ENCODE data around the gene CORO1C. TPM values are rescaled to one million over a fixed set of nuclear protein-coding genes. Genes with fewer than 3 reads are reported as not detected.

The CORO1C gene
- total RNA-seq, 2 experiments from 2014 or later = 66.3 to 69.2 TPM

DNA sequence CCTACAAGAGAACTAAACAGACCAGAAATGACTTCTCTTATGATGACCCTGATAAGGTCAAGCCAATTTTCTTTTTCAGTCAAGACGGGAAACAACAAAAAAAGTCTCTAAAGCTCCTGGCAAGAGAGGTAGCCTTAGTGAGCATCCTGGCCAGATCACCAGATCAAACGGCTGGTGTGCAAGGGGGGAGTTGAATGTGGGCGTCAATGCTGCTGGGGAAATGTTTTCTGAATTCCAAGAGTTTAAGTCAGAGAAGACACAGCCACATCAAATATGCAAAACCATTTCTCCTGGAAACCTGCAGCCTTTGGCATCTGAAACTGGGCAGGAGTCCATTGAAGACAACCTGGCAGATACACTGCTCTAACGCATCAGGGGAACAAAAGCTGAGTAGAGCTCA is 81.6 kb downstream of the CORO1C start:
- DNase-seq (no peak), ATAC-seq (no peak)
- H3K4me1 Mint-ChIP-seq (ENCODE audit: low read depth) = peaks cover 31% of the 10 kb centered on the region
- H3K9me3 Mint-ChIP-seq (ENCODE audit: insufficient read depth) = no peaks in the 10 kb centered on the region
- POLR2A ChIA-PET = no interaction called here
- H3K27ac Mint-ChIP-seq = peak overlapping the region; percentile 13
- CTCF ChIA-PET = interaction anchor here (0.9 to 2.2 kb wide), 3 partner anchors 15 to 32 kb away, joined by 6 to 7 read pairs (median 7); partner anchors contain the start of gene SELPLG
- no peaks in the 10 kb centered on the region for H3K27me3 Mint-ChIP-seq (ENCODE audit: low read depth)
- H3K4me3 Mint-ChIP-seq = no peak overlapping the region
- H3K36me3 Mint-ChIP-seq (ENCODE audit: low read depth) = peaks cover 37% of the 10 kb centered on the region

DNA sequence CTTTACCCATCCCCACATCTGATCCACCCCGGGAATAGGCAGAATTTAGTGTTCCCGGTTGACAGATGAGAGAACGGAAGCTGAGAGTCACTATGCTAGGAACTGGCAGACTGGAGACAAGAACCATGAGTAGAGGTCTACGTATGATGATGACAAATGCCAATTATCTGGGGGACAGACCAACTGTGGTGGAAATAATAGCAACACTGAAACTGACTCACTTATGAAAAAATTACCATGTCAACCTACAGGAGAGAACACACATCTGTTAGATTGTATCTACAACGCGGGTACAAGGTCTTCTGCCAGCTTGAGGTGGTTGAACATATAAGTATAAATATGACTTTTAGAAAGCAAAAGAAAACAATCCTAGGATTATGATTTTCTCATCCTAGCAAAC is 82.2 kb downstream of the CORO1C start:
- ChIA-PET CTCF (interaction anchor here (0.9 to 1.8 kb wide), 2 partner anchors 15 to 16 kb away, joined by 6 to 7 read pairs; partner anchors contain the start of gene SELPLG), POLR2A (no interaction called here)
- H3K27me3 Mint-ChIP-seq (ENCODE audit: low read depth) = no peaks in the 10 kb centered on the region
- H3K4me3 Mint-ChIP-seq = no peak overlapping the region
- peaks cover 43% of the 10 kb centered on the region for H3K36me3 Mint-ChIP-seq (ENCODE audit: low read depth)
- no peaks in the 10 kb centered on the region for H3K9me3 Mint-ChIP-seq (ENCODE audit: insufficient read depth)
- ATAC-seq = no peak
- DNase-seq = no peak
- no peak overlapping the region for H3K27ac Mint-ChIP-seq
- H3K4me1 Mint-ChIP-seq (ENCODE audit: low read depth) = peaks cover 33% of the 10 kb centered on the region

- peaks cover 38% of the 10 kb centered on the region for H3K36me3 Mint-ChIP-seq (ENCODE audit: low read depth)
- ATAC-seq (no peak), DNase-seq (no peak)
- no peaks in the 10 kb centered on the region for H3K9me3 Mint-ChIP-seq (ENCODE audit: insufficient read depth)
- ChIA-PET POLR2A (interaction anchor here (3.6 kb wide), 1 partner anchor 14 kb away, joined by 25 read pairs; the partner anchor contains the start of gene SELPLG), CTCF (no interaction called here)
- H3K4me1 Mint-ChIP-seq (ENCODE audit: low read depth) = peaks cover 33% of the 10 kb centered on the region
- no peak overlapping the region for H3K27ac Mint-ChIP-seq
- no peak overlapping the region for H3K4me3 Mint-ChIP-seq
- H3K27me3 Mint-ChIP-seq (ENCODE audit: low read depth) = no peaks in the 10 kb centered on the region
These were observed 82.9 kb downstream of the CORO1C start for GRCh38 chr12:108648371-108648770.

DNA sequence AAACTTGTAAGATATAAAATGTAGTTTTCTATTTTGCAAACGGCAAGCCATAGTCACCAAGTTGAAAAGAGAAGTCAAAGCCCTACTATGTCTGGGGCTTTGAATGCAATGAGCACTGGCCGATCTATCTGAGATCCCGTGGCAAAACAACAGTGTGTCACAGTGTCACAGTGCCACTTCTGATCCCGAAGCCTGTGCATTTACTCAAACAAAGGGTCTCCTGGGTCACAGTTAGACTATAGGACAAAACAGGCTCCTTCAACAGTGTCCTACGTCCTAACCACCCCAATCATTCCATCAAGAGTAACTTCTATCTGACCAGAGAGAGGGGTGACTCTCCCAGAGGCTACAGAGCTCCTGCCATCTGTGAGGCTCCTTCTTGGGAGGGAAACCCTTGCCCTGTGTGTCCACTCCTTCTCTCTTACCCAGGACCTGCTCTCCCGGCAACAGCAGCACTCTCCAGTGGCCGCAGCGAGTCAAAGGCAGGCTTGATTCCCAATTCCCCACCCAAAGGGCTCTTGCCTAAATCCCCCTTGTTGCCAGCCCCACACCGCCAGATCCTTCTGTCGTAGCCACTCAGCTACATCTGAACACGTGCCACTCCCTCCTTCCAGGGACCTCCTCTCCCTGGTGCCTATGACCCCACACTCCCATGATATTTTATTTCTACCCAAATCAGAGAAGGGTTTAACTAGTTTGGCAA is 83.6 kb downstream of the CORO1C start:
- Mint-ChIP-seq H3K4me3 (no peak overlapping the region), H3K27me3 (ENCODE audit: low read depth) (no peaks in the 10 kb centered on the region), H3K36me3 (ENCODE audit: low read depth) (peaks cover 38% of the 10 kb centered on the region), H3K27ac (peak overlapping the region; percentile 37), H3K4me1 (ENCODE audit: low read depth) (peaks cover 33% of the 10 kb centered on the region), H3K9me3 (ENCODE audit: insufficient read depth) (no peaks in the 10 kb centered on the region)
- CTCF ChIA-PET = interaction anchor here (1.2 to 3.8 kb wide), 6 partner anchors 13 to 184 kb away, joined by 3 to 43 read pairs (median 16); no protein-coding TSS in a partner anchor
- DNase-seq (no peak), ATAC-seq (no peak)
- POLR2A ChIA-PET = interaction anchor here (1.0 to 3.6 kb wide), 2 partner anchors 13 to 87 kb away, joined by 3 to 25 read pairs; partner anchors contain the start of genes SART3 and SELPLG

- peaks cover 38% of the 10 kb centered on the region for H3K36me3 Mint-ChIP-seq (ENCODE audit: low read depth)
- no peaks in the 10 kb centered on the region for H3K27me3 Mint-ChIP-seq (ENCODE audit: low read depth)
- DNase-seq (no peak), ATAC-seq (no peak)
- CTCF ChIA-PET = interaction anchor here (0.8 to 3.8 kb wide), 15 partner anchors 10 to 185 kb away, joined by 3 to 43 read pairs (median 4); partner anchors contain the start of gene SART3
- POLR2A ChIA-PET = interaction anchor here (0.6 to 3.6 kb wide), 5 partner anchors 9 to 86 kb away, joined by 3 to 25 read pairs (median 5); partner anchors contain the start of genes SART3 and SELPLG
- peak overlapping the region; percentile 84 for H3K27ac Mint-ChIP-seq
- H3K4me1 Mint-ChIP-seq (ENCODE audit: low read depth) = peaks cover 33% of the 10 kb centered on the region
- no peaks in the 10 kb centered on the region for H3K9me3 Mint-ChIP-seq (ENCODE audit: insufficient read depth)
- no peak overlapping the region for H3K4me3 Mint-ChIP-seq
These were observed 84.4 kb downstream of the CORO1C start for GRCh38 chr12:108646600-108647579.

DNA sequence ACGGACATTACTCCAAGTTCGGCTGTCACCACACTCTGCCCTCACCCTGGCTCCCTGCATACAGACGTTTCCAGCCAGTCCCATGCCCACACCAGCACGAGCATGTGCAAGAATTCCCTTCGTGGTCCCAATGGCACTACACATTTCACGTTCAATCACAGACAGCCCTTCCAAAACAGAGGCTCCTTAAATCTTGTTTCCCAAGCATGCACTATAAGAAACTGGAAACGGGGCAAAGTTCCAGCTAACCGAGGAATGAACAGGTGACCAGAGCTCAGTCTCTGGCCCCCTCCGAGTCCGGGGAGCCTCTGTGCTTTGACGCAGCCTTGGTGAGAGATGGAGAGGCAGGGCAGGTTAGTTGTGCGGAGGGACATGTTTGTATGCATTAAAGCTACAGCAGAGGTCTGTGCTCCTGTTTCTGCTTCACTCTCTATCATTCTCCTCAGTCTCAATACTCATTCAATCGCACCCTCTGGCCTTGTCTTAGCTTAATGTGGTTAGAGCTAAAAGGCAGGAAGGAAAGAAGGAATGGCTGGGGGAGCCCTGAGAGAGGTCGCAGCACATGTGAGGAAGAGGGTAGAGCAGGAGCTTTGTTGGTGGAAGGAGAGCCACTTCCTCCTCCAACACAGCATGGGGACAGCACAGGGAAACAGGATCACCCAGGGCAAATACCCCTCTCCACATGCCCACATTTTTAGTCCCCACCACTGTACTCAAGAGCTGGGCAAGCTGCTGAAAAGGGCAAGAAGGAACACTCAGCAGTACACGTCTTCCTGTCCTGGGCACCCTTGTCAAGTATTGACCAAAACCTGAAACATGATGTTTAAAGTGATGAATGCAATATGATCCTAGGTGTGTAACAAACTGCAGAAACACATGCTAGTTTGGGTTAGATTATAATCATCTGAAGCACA is 85.4 kb downstream of the CORO1C start:
- Mint-ChIP-seq H3K36me3 (ENCODE audit: low read depth) (peaks cover 32% of the 10 kb centered on the region), H3K4me1 (ENCODE audit: low read depth) (peaks cover 39% of the 10 kb centered on the region), H3K27ac (peak overlapping the region; percentile 84), H3K9me3 (ENCODE audit: insufficient read depth) (no peaks in the 10 kb centered on the region), H3K27me3 (ENCODE audit: low read depth) (no peaks in the 10 kb centered on the region), H3K4me3 (no peak overlapping the region)
- ChIA-PET POLR2A (interaction anchor here (0.6 to 3.6 kb wide), 6 partner anchors 8 to 84 kb away, joined by 3 to 25 read pairs (median 4); partner anchors contain the start of genes ISCU and SELPLG), CTCF (interaction anchor here (0.8 to 3.8 kb wide), 16 partner anchors 9 to 186 kb away, joined by 3 to 43 read pairs (median 4); partner anchors contain the start of gene SART3)
- DNase-seq = no peak
- peak; percentile 40 for ATAC-seq

- POLR2A ChIA-PET = interaction anchor here (1.3 kb wide), 1 partner anchor 82 kb away, joined by 4 read pairs; the partner anchor contains the start of gene ISCU
- no peak overlapping the region for H3K27ac Mint-ChIP-seq
- no peak for ATAC-seq
These were observed 86.6 kb downstream of the CORO1C start for GRCh38 chr12:108644811-108645120.

DNA sequence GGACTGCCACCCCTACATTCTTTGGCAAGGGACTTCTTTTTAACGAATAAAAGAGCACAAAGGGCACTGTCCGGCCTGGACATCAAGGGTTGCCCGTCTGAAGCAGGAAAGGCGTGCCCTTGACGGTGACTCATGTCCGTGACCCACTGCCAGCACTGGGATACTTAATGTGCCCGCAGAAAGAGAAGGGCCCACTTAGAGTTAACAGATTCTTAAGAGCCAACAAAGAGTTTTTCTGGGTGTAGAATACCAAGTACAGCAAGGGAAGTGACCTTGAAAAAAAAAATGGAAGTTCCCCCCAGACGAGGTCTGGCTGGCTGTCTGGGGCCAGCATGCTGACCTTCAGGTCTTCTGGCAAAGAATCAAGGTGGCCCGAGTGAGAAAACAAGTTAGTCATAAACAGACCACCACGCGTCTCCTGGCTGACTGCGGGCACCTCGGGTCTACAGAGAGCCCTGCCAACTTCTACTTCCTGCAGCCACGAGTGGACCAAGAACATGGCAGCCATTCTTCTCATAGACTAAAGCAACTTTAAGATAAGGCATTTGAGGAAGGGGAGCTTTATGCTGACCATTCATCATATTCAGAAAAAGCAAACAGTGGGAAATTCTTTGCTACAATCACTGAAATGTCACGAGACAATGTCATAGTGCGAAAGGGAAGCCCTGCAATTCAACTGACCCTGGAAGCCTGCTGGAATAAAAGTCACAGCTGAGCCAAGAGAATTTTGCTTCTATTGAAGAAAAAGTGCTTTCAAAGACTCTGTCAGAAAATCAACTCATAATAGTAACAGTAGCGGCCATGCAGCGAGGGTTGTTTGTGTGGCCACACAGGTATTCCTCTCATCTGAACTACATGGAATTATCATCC is 87.1 kb downstream of the CORO1C start:
- Mint-ChIP-seq H3K4me3 (no peak overlapping the region), H3K27me3 (ENCODE audit: low read depth) (no peaks in the 10 kb centered on the region), H3K4me1 (ENCODE audit: low read depth) (peaks cover 43% of the 10 kb centered on the region), H3K36me3 (ENCODE audit: low read depth) (peaks cover 33% of the 10 kb centered on the region), H3K27ac (no peak overlapping the region), H3K9me3 (ENCODE audit: insufficient read depth) (no peaks in the 10 kb centered on the region)
- ChIA-PET POLR2A (no interaction called here), CTCF (interaction anchor here (3.6 to 3.8 kb wide), 2 partner anchors 21 to 26 kb away, joined by 32 to 43 read pairs; no protein-coding TSS in a partner anchor)
- ATAC-seq = no peak
- DNase-seq = no peak

More at GRCh38 chr12:108644811-108645120, 86.6 kb downstream of the CORO1C start:
- Mint-ChIP-seq H3K4me3 (no peak overlapping the region), H3K27me3 (ENCODE audit: low read depth) (no peaks in the 10 kb centered on the region), H3K4me1 (ENCODE audit: low read depth) (peaks cover 46% of the 10 kb centered on the region), H3K36me3 (ENCODE audit: low read depth) (peaks cover 35% of the 10 kb centered on the region), H3K9me3 (ENCODE audit: insufficient read depth) (no peaks in the 10 kb centered on the region)
- CTCF ChIA-PET = interaction anchor here (0.8 to 3.8 kb wide), 3 partner anchors 21 to 83 kb away, joined by 3 to 43 read pairs (median 32); partner anchors contain the start of gene ISCU
- no peak for DNase-seq

DNA sequence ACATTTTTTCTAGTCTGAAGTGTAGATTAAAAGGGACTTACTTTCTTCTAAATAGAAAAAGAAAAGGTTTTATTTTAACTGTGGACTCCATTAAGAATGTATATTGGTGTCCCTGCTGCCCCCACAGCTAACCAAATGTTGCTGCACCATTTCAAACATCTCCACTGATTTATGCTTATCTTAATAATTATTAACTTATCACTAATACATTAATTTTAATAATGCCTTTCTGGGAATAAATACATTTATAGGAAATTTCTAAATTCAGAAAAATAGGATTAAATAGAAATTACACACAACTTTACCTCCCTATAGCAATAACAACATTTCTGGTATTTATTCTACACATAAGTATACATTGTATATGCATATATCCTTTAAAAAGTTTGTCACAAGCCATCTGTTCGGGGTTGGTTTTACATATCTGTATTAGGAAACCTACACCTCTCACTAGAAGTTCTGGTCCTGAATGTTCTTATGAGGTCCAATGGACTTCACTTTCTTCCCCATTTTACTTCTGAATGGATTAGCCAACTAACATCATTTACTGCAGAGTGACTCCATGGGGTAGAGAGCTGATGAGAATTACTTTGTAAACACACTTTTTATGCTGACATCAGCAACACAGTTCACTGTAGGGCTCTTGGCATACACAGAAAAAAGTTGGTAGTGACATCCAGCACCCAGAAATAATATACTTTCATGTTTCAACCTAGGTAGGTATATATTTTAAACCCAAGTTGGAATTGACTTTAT is 88.2 kb downstream of the CORO1C start:
- no peak overlapping the region for H3K4me3 Mint-ChIP-seq
- no peaks in the 10 kb centered on the region for H3K9me3 Mint-ChIP-seq (ENCODE audit: insufficient read depth)
- H3K27me3 Mint-ChIP-seq (ENCODE audit: low read depth) = no peaks in the 10 kb centered on the region
- H3K27ac Mint-ChIP-seq = no peak overlapping the region
- no peak for DNase-seq
- H3K36me3 Mint-ChIP-seq (ENCODE audit: low read depth) = peaks cover 28% of the 10 kb centered on the region
- ChIA-PET CTCF (no interaction called here), POLR2A (no interaction called here)
- H3K4me1 Mint-ChIP-seq (ENCODE audit: low read depth) = peaks cover 40% of the 10 kb centered on the region
- no peak for ATAC-seq
